NCI-H1694 (cell line): ENCODE measurements around the gene GNB2.
A peak's percentile ranks its signal among the peaks of the same experiment; 100 is the strongest.
"Not testable (repeated sequence)": the region's sequence is repeated elsewhere in the genome, so short reads cannot be mapped to it uniquely, and the experiment has no call there.

Source experiments
- DNase-seq: peaks from one replicate; lab custom pipeline; 2025; lab: John Stamatoyannopoulos, UW

GNB2 gene

DNA sequence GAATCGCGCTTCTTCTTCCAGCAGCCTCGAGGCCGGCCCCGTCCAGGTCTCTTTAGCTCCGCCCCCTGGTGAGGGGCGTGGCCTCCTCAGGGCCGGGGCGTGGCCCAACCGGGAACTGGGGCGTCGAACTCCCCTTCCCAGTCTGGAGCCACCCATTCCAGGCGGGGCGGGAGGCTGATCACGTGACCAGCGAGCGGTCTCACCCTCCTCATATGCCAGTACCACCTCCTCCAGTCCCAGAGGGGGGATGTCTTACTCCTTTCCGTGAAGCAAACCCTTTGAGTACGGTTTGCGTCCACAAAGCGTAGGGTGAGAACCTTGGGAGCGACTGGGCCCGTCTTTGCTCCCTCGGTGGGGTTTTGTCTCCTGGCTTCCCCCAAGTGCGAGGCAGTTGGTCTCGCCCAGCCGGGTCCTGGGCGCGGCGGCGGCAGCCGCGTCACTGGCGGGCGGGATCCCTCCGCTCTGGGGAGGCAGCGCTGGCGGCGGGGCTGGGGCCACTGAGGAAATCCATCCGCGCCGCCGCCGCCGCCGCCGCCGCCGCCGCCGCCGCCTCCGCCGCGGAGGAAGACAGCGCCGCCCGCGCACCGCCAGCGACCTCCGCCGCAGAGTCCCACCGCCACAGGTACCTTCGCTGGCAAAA lies at the start of gene GNB2:
Gene GNB2, plus strand, starts transcription at position 439 of the 640 bp plus-strand sequence. CDS start 2,526 bp downstream, outside the sequence.
- peak; percentile 97 for DNase-seq

DNA sequence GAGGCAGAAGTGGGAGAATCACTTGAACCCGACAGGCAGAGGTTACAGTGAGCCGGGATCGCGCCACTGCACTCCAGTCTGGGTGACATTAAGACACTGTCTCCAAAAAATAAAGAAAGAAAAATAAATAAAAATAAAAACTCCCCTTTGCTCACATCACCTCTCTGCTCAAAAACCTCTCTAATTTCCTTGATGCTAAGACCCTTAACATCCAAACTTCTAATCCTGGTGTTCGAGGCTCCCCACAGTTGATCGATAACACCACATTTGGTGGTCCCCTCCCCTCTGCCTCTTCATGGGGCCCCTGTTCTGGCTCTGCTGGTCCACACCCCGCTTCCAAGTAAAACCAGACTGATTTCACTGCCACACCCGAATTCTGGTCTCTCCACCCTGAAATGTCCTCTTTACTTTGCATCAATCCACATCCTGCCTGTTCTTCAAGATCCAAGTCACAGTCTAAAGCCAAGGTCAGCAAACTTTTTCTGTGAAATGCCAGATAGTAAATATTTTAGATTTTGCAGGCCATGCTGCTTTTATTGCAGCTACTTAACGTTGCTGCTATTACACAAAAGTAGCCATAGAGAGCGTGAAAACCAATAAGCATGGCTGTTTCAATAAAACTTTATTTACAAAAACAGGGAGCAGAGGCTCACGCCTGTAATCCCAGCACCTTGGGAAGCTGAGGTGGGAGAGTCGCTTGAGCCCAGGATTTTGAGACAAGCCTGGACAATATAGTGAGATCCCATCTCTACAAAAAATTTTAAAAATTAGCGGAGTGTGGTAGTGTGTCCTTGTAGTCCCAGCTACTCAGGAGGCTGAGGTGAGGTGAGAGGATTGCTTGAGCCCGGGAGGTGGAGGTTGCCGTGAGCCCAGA lies 49.4 kb upstream of the GNB2 start:
- DNase-seq: no peak

DNA sequence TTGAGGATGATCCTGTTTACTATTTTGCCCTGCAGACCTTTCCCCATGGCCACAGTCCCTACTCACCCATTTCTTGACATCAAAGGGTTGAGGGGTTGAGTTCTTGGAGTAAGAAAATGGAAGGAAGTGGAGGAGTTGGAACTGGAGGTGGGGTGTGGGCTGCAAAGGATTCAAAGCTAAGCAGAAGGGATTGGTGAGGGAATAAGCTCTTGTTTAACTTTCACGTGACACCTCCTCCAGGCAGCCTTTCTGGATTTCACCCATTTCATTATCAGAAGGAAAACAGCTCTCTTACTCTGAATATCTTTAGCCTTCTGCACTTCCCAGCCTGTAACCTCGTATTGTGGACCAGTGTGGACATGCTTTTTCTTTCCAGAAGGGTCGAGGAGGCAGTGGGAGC lies 47.5 kb upstream of the GNB2 start:
- no peak for DNase-seq

DNA sequence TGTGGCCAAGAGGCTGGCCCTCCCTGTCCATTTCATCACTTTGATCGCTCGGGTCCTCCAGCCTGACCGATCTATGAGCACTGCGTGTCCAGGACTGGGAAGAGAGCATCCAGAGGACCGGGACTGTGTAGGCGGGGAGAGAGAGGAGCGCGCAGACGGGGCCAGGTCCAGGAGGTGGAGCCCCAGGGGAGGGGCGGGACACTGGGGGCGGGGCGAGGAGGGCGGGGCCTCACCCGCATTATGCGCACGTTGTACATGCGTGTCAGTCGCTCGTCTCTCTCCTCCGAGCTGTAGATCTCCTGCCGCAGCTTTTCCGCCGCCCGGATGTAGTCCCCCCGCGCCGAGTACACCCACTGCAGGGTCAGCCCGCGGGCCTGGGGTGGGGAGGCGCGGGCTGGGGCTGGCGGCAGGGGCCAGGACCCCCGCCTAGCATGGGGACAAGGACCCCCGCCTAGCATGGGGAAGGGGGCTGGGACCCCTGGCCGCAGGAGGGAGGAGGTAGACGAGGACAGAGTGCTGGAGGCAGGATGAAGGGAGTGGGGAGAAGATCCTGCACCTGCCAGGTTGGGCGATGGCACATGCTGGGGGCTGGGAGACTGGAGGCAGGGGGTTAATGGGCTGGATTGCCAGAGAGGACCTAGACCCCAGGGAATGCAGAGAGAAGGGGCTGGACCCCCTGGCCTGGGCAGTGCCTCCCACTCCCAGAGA lies 46.9 kb upstream of the GNB2 start:
- peak; percentile 67 for DNase-seq

DNA sequence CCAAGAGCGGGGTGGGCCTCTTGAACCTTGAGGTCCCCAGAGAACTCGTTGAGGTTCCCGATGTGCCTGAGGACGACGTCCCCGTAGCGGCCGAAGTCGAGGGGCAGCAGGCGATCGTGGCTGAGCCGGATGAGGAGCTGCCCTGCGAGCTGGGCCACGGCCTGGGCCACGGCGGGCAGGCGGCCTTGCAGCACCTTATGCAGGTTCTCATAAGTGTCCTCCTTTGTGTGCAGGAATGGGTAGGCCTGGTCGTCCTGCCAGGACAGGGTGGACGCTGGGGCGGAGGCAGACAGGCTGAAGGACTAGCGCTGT lies 46.3 kb upstream of the GNB2 start:
- no peak for DNase-seq

DNA sequence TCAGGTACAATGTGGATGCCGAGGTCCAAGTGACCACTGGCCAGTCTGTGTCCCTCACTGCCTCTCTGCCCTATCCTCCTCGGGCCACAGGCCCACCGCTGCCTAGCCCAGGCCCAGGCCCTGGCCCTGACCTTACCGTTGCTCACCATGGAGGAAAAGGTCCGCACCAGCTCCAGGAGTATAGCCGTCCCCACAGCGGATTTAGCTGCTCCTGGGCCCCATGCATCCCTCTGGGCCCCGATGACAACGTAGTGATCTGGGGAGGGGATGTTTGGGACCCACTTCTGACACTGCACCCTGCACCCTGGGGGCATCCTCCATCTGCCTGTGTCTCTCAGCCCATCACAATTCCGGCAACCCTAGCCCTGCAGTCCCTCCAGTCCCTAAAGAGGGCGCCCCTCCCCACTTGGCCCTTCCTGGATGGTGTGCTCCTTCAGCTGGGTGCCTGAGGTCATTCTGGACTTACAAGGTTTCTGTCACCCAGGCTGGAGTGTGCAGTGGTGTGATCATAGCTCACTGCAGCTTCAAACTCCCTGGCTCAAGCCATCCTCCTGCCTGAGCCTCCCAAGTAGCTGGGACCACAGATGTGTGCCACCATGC lies 44.3 kb upstream of the GNB2 start:
- no peak for DNase-seq

DNA sequence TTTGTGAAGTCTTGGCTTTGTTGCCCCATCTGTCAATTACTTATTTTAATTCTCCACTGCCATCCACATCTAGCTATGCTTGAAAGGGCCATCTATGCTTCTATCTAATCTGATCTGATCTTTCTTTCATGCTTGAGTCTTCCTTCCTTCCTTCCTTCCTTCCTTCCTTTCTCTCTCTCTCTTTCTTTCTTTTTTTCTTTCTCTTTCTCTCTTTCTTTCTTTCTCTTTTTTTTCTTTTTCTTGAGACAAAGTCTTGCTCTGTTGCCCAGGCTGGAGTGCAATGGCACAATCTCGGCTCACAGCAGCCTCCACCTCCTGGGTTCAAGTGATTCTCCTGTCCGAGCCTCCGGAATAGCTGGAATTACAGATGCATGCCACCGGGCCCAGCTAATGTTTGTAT lies 43.5 kb upstream of the GNB2 start:
- no peak for DNase-seq

DNA sequence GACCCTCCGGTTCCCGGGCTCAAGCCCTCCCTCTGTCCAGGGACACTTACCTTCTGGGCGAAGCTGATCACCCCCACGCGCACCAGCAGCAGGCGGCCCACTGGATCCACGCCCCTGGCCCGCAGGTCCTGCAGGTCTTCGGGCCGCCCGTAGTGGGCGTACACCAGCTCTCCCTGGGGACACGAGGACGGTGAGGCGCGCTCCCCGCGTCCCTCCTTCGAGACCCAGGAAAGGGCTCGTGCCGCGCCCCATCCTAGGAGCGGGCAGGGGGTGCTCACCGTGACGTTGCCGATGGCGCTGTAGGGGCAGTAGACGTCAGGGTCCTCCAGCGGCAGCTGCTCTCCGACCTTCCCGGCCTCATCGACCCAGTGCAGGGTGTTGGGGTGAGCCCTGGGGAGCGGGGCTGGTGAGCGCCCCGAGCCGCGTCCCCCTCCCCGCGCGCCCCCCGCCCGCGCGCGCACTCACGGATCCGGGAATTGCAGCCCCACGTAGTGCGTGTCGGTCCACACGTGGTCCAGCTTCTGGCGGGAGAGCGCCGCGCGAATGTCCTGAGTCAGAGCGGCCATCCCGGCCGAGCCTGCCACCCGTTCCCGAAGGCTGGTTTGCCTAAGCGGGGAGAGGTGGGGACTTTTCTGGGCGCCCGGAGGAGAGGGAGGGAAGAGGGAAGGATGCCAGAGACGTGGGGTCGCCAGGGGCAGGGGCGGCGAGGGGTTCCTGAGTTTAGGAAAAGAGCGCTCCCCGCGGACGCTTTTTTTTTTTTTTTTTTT lies 40.4 kb upstream of the GNB2 start:
- DNase-seq: no peak

DNA sequence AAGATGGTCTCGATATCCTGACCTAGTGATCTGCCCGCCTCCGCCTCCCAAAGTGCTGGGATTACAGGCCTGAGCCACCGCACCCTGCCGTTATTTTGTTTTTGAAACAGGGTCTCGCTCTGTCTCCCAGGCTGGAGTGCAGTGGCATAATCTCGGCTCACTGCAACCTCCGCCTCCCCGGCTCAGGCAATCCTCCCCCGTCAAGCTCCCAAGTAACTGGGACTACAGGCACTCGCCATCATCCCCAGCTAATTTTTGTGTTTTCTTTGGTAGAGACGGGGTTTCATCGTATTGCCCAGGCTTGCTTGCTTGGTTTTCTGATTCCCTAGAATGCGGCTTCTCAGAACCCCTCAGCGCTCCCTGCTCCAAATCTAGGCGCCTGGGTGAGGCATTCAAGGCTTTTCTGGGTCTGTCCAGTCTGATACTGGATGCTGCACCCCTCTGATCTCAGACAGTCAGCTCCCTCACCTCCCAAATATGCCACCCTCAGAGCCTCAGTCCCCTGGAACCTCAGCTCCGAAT lies 33.5 kb upstream of the GNB2 start:
- no peak for DNase-seq

DNA sequence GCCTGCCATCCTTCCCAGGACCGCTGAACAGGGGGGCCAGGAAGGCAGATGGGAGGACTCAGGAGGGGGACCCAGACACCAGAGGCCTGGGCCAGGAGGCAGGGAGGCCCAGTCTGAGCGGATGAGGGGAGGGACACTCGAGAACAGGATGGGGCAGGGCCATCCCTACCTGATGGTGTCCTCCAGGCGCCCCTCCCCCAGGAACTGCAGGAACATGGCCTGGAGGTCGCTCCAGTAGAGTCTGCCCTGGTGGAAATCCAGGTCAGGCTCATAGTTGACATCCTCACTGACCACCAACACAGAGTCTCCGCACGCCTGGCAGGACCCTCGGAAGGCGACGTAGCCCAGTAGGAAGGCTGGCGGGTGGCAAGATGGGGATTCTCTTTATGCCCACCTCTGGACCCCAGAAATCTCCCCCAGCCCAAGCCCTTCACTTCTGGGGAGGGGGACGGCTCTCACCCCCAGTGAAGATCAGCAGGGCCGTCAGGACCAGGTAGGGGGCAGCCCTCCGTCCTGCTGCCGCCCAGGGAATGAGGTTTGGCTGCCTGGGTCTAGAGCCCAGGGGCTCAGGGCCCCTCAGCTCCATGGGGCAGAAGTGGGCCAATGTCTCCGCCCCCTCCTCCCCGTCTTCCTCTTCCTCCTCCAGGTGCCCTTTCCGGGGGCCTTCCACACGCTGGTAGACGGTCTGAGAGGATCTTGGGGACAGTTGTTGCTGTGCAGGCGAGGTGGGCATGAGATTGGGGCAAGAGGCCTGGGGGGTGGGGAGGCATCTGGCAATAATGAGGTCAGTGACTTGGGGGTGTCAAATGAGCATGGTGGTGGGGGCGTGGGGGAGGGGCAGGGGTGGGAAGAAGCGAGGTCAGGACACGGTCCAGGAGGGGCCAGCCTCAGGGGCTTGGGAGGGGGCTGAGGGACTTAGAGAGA lies 32.8 kb upstream of the GNB2 start:
- DNase-seq: no peak

DNA sequence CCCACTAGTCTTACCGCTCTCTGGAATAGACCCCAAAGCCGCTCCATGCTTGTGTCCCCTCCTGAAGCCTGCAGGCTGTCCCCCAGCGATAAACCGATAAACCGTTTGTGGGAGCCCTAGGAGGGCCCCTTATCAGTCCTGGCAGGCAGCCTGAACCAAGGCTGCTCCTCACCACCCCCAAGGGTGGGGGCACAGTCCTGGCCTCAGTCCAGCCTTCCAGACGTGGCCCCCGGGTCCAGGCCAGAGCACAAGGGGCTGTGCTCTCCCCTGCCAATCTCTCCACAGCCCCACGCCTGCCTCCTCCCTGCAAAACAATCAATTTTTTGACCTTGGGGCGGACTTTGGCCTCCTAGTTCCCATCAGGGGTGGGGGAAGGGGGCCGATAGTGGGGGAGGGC lies 32.1 kb upstream of the GNB2 start, which contains the start of gene TFR2:
Gene TFR2, minus strand, starts transcription at position 90 of the 397 bp plus-strand sequence. Its CDS starts 43 bp downstream, at position 47.
- DNase-seq: no peak

DNA sequence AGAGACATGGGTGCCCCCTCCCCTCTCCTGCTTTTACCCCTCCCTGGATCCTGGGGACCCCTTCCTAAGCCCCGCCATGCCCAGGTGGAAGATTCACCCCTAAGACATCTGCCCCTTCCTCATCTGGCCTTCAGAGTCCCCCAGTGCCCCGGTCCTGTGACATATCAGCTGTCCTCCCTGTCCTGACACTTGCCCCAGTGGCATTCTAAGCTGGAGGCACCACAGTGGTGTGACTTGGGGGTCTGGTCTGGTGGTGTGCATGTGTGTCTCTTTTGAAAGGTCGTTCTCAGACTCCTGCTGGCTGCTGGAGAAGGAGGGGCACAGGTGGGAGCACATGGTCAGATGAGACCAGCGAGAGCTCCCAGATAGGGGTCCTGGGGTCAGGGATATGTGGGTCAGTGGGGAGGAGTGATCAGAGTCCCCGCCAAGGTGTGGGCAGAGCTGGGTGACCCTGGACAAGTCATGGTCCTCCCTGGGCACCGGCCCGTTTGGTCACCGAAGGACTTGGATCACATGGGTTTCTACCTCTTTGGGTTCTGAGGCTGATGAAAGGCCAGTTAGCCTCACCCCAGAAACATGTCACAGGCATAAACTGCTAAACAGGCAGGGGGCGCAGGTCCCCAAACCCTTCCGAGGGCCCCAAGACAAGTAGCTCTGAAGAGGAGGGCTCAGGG lies 31.5 kb upstream of the GNB2 start:
- no peak for DNase-seq

DNA sequence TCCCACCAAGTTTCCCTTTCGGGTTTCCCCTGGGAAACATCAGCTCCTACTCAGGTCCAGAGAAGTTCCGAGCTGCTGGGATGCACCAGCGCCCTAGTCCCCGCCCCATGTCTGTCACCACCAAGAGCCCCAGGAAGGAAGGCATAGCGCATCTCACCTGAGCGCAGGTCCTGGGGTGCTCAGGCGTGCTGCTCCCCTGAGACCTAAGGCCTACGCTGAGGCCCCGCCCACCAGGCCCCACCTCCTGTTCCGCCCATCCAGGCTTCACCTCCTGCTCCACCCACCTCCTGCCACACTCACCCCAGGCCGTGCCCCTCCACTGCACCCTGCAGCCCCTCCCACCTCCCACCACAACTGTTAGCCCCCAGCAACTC lies 31.0 kb upstream of the GNB2 start:
- no peak for DNase-seq

DNA sequence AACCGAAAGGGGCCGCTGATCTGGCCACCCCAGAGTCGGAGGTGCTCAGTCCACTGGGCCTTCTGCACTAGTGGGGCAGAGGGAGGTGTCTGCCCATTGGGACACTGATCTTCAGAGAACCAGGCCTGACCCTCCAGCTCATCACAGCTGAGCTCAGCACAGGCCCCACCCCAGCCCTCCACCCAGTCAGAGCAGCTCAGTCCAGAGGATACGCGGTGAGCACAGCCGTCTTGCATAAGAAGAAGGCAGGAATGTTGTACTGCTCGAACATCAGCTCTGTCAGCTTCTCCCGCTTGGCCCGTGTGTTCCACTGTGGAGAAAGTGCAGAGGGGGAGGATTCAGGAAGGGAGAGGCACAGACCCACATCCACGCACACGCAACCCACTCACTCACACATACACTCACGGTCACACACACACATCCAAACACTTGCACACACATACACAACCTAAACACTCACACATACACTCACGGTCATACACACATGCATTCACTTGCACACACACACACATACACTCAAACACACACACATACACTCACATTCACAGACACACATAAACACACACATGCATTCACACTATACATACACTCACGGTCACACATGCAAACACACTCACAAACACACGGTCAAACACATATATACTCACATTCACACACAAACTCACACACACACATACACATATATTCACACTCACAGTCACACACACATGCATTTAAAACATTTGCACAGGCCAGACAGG lies 23.5 kb upstream of the GNB2 start:
- no peak for DNase-seq

DNA sequence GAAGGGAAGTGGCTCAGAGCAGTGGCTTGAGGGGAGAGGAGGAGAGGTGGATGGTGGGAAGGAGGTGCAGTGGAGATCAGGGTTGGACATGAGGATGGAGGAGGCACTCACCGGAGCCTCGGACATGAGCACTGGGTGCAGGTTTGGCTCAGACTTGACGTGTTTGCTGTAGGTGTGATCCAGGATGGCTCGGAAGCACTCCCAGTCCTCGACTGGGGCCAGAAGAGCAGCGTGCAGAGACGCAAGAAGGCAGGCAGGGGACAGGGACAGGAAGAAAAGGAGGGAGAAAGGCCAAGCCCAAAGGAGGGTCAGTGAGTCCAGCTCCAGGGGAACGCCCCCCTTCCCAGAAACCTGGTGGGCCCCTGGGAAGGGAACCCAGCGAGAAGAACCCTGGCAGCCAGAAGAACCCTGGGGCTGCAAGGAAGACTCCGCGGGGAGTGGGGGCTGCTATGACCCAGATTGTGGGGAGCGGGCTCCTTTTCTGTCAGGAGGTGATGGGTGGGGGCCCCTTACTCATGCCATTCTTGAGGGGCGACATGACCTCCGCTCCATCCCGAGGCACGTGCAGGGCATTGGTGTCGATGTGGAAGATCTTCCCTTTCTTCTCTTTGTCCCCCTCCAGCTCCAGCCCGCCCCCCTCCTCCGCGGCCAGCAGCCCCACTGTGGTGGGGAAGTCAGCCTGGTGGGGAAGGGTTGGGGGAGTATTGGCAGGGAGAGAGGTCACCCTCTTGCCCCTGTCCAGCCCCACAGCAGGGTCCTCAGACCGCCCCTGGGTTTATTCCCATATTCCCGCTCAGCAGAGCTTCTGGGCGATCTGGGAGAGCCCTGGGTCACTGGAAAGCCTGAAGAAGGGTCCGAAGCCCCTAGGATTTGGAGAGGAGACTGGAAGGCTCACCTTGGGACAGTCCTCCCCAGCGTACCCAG lies 18.4 kb upstream of the GNB2 start:
- DNase-seq: no peak

DNA sequence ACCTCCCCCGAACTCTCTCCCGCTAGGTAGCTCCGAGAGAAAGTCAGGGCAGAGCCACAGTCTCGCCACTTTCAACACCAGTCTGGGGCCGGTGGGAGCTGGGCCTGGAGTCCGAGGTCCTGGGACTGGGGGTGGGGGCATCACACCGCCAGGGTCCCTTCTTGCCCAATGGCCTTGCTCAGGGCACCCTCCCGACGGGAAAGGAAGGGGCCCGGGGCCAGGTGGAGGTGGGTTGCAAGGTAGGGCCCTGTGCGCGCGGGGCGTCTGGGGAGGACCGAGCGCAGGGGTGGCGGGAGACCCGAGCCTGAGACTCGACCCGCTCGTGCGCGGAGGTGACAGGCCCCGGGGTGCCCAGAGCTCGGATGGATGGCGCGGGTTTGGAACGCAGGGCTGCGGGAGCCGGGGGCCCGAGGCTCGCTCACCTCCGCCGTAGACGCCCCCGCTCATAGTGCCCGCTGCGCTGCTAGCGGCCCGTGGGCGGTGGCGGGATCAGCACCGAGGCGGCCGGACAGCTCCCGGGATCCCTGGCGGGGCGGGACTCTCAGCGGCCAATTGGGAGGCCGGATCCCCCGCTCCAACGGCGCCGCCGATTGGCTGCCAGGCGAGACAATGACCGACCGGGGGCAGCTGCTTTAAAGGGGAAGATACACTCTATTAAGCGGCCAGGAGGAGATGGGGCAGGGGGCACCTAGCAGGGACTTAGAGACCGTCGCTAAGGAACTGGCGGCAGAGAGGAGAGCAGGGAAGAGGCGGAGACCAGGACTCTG lies 17.4 kb upstream of the GNB2 start, which contains the start of gene ACTL6B:
Gene ACTL6B, minus strand, starts transcription at position 541 of the 767 bp plus-strand sequence. Its CDS starts 94 bp downstream, at position 447.
- DNase-seq: peak; percentile 49

DNA sequence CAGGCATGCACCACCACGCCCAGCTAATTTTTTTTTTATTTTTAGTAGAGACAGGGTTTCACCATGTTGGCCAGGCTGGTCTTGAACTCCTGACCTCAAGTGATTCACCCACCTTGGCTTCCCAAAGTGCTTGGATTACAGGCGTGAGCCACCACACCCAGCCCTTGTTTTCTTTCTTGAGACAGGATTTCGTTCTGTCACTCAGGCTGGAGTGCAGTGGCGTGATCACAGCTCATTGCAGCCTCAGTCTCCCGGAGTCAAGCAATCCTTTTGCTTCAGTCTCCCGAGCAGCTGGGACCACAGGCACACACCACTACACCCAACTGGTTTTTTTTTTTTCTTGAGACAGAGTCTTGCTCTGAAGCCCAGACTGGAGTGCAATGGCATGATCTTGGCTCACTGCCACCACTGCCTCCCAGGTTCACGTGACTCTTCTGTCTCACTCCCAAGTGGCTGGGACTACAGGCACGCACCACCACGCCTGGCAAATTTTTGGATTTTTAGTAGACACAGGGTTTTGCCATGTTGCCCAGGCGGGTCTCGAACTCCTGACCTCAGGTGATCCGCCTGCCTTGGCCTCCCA lies 11.3 kb upstream of the GNB2 start:
- not testable (repeated sequence) for DNase-seq
